HL-60/S4 treated with retinoic acid at 250 ng/mL for 4 days and 3 days (cell line): Measurements from ENCODE around the gene YEATS4.
"Not testable (repeated sequence)": the region's sequence is repeated elsewhere in the genome, so short reads cannot be mapped to it uniquely, and the experiment has no call there.

Experiments
- in situ Hi-C: fragments of 300-500 bp; cut with MboI; formaldehyde crosslinking; loops from 2 replicates; pipeline ENCODE4 v1.7.0; 2022; ENCODE audit warnings: low sequenced_read_pairs

Gene YEATS4

DNA sequence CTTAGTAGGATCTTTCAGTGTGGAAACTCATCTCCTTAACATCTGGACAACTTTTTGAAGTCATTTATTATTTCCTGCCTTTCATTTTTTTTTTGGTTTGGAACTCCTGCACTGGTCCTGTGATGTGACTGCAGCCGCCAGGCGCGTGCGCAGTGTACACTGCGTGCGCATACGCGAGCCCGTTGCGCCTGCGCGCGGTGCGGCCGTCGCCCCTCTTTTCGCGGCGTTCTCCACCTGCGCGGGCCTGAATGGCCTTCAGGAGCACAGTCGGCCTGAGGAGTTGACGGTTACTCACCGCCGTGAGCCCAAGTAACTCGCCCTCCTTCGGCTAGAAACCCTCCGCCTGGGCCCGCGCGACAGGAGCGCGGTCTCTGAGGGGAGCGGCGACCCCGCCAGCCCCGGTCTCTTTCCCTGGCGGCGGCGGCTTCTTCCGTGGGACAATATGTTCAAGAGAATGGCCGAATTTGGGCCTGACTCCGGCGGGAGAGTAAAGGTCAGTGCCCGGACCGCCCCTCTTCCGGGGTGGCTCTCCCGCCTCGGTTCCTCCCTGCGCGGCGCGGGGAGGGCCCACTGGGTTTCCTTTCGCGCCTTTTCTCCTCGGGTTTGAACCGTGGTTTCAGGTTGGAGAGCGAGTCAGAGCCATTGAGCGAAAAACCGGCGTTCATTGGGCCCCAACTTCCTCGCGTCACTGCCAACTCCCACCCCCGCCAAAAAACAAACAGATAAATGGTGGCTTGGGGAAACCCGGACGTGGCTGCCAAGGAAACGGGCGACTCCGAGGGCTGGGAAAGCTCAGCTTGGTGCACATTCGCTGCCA, at the start of gene YEATS4:
YEATS4 (plus strand) TSS at position 213 of the 817 bp plus-strand sequence; CDS start at position 443, 230 bp downstream.
- in situ Hi-C loops, result no loop called here

DNA sequence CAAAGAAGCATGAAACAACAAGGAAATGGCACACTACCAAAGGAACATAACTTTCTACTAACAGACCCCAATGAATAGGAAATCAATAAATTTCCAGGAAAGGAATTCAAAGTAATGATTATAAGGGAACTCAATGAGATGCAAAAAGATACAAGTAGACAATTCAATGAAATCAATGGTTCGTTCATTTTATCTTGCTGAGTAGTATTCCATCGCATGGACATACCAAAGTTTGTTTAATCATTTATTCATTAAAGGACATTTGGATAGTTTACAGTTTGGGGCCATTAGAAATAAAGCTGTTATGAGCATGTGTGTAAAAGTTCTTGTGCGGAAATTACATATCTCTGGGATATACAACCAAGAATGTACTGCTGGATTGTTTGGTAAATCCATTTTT, 46.3 kb upstream of the YEATS4 start:
- in situ Hi-C loops, result no loop called here

DNA sequence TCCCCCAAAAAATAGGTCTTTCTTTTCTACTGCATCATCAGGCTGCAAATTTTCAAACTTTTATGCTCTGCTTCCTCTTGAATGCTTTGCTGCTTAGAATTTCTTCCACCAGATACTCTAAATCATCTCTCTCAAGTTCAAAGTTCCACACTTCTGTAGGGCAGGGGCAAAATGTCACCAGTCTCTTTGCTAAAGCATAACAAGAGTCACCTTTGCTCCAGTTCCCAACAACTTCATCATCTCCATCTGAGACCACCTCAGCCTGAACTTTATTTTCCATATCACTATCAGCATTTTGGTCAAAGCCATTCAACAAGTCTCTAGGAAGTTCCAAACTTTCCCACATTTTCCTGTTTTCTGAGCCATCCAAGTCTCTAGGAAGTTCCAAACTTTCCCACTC, 42.8 kb upstream of the YEATS4 start:
- in situ Hi-C loops, result not testable (repeated sequence)

DNA sequence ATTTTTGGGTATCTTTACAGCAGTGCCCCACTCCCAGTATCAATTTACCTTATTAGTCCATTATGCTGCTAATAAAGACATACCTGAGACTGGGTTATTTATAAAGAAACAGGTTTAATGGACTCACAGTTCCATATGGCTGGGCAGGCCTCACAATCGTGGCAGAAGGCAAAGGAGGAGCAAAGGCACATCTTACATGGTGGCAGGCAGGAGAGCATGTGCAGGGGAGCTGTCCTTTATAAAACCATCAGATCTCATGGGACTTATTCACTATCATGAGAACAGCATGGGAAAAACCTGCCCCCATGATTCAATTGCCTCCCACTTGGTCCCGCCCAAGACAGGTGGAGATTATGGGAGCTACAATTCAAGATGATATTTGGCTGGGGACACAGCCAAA, 42.3 kb upstream of the YEATS4 start:
- in situ Hi-C loops, result not testable (repeated sequence)

DNA sequence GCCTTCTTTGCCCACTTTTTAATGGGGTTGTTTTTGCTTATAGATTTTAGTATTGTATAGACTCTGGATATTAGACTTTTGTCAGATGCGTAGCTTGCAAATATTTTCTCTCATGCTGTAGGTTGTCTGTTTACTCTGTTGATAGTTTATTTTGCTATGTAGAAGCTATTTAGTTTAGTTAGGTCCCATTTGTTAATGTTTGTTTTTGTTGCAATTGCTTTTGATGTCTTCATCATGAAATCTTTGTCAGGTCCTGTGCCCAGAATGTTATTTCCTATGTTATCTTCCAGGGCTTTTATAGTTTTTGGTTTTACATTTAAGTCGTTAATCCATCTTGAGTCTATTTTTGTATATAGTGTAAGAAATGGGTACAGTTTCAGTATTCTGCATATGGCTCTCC, 41.3 kb upstream of the YEATS4 start:
- in situ Hi-C loops, result no loop called here

DNA sequence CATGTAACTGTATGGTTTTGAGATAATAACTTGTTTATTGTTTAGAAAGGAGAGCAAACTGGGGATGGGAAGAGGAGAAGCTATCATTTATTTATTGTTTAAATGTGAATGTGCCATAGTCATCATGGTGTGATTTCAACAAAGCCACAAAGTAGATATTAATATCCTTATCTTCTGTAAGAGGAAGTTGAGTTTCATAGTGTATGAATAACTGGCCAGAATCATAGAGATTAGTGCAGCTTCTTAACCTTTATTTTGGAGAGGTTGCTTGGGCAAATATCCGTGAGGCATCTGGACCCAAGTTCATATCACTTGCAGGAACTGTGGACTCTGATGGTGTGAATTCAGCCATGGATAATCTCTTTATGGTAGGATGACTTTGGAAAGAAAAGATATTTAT, 38.2 kb upstream of the YEATS4 start:
- in situ Hi-C loops, result no loop called here

DNA sequence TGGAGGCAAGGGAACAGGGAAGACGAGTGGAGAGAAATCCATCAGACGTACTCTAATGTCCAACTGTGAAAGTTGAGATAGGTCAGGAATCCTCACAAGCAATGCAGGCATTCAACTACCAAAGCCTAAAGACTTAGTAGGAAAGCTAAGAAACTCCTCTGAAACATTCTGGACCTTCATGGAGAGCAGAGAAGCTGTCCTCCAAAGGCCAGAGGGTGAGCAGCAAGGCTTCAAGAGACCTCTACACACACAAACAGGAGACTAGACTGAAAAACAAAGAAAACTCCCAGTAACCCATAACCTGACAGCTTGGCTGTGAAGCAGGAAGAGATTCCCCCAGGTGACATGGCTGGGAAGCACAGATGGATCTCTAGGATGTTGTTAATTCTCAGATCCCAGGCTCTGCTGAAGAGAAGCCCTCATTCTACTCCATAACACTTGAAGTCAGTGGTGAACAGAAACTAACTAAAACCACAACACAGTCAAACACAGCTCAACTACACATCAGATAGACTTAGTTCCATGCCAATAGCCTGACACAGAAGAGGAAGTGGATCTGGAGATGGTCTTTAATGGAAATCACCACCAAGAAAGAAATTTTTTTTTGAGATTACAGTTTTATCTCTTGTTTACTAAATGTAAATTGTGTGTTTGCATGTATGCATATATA, 34.6 kb upstream of the YEATS4 start:
- in situ Hi-C loops, result no loop called here

DNA sequence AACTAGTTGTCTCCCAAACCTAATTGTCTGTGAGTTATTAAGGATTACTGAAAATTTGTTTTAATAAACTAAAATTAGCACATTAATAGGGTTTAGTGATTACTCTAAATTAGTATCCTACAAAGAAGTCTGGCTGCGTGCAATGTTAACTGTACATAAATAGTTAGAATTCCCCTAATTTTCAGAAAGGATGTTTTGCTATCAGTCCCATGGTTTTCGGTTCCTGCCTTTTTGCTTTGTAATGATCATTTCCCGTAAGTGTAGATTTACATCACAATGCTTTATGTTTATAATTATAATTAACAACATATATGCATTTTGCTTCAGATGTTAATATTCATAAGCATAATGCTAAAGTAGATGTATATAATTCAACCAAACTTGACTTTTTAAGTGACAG, 31.1 kb upstream of the YEATS4 start:
- in situ Hi-C loops, result no loop called here

DNA sequence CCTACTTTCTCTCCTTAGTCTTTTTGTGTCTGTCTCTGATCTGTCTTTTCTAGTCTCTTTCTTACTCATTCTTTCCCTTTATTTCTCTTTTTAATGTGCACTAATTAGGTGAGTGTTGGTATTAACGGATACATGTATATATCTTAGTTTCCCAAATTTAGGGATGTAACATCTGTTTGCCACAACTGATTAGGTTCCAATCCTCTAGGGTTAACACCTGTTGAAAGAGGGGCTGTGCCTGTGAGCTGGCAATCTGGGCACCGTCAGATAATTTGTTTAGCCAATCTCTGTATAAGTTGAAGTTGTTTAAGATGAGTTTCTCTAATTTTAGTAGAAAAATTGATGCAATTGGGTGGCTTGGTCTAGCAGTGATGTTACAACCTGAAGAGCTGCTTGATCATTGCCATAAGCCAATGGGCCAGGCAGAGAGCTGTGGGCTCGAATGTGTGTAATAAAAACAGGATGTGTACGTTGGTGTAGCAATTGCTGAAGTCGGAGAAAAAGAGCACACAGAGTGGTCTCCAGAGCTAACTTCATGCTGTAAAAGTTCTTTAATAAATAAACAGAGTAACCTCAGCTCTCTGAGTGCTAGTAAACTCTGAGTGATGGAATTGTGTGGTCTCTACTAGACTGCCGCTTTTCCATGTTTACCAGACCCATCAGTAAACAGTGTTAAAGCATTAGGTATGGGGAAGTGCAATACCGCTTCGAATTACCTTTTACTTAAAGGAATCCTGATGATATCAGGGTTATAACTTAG, 29.7 kb upstream of the YEATS4 start:
- in situ Hi-C loops, result no loop called here

DNA sequence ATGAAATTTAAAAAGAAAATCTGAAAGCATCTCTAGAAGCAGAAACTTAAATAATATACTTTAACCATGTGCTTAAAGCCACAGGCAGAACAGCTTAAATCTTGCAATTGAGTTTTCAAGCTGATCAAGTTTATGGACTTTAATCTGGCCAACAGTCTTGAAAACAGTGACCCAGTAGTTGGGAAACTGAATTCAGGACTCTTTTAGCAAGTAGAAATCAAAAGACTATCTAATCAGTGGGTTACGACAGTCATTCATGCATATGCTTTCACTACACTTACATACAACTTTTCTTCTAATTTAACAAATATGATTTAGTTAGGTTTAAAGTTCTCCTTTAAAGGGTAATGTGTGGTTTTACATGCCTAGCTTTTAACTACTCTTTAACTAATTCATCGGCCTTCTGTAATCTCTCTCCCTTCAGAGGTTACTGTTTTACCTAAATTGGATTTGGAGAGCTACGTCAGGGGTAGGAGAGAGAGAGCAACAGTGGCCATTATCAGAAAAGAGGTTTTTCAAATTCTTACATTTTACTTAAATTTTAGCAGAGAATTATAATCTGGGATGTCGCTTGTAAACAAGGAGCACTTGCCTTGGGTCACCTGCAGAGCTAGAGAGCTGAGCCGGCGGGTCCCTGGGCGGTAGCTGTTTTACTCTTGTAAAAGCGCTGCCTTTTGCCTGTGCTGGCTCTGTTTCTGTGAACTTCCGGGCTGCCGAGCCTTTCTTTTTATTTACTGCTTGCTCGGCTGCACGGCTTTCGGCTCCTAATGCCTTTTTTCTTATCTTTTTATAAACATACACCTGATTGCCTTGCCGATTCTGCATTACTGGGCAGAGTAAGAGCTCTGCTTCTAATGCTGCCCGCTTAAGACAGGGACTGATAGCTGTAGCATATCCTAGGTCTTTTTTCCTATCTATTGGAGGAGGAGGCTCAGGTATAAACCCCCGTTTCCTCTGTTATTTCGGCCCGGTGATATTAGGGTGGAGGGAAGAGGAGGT, 28.8 kb upstream of the YEATS4 start:
- in situ Hi-C loops, result no loop called here

DNA sequence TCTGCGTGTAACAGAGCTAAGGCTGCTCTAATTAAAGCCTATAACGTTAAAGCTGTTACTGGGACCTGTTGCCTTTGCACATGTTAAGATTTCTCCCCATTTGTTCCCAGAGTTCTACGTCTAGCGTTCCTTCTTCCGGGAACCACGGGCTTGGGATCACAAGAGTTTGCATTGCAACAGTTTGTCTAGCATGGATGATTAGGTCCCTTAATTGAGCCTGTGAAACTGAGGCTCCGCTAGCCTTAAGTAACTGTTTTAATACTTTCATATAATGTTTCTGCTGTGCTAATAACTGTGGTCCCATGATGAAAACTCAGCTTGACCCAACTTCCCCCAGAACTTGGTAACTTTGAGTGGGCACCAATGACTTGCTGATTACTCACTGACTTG, 28.0 kb upstream of the YEATS4 start:
- in situ Hi-C loops, result no loop called here

DNA sequence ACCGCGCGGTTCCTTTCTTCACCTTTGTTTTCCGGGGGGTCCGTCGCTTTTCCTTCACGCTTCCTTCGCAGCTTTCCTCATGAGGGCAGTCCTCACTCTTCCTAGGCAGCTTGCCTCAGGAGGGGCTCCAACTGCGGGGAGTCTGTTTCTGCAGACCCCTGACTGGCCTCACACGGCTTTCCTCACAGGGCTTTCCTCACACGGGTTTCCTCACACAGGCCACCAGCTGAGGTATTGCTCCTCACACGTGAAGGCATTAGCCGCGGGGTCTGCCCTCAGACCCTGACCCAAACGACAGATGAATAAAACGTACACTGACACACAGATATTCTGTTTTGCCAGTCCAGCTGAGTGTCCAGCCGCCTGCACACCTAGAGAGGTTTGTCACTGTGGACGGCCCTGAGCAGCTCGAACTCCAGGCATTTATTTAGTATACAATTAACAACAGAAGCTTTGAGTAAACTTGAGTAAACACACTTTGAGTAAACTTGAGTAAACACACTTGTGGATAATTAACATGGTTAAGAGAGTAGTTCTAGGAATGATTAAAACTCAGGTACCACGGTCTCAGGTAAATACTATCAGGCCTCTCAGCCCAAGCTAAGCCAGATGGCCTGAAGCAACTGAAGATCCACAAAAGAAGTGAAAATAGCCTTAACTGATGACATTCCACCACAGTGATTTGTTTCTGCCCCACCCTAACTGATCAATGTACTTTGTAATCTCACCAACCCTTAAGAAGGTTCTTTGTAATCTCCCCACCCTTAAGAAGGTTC, 27.4 kb upstream of the YEATS4 start:
- in situ Hi-C loops, result no loop called here

DNA sequence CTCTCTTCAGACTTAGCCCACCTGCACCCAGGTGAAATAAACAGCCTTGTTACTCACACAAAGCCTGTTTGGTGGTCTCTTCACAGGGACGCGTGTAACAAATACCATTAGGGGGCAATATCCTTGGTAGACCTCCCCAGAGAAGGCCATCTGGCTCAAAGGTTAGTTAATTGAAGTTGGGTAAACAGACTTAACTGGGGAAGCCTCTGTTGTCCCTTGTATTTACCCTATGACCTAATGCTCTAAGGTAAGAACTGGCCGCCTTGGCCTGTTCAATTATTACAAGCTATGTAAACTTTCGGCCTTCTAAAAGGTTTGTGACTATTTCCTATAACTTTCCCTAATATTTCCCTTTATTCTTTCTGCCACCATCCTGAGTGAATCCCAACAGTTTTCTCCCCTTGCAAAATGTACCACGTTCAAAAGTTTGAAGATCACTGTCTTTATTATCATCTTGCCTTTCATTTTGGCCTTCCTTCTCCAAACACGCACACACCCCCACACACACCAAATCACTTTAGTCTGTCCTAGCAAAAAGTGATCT, 26.7 kb upstream of the YEATS4 start:
- in situ Hi-C loops, result no loop called here

DNA sequence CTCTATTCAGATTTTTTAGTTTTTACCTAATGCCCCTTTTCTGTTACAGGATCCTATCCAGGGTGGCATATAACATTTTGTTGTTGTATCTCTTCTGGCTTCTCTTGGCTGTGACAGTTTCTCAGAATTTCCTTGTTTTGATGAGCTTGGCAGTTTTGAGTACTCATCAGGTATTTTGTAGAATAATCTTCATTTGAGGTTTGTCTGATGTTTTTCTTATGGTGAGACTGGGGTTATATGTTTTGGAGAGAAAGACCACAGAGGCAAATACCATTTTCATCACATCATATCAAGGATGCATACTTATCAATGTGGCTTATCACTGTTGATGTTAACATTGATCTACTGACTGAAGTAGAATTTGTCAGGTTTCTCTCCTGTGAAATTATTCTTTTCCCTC, 25.4 kb upstream of the YEATS4 start:
- in situ Hi-C loops, result no loop called here

DNA sequence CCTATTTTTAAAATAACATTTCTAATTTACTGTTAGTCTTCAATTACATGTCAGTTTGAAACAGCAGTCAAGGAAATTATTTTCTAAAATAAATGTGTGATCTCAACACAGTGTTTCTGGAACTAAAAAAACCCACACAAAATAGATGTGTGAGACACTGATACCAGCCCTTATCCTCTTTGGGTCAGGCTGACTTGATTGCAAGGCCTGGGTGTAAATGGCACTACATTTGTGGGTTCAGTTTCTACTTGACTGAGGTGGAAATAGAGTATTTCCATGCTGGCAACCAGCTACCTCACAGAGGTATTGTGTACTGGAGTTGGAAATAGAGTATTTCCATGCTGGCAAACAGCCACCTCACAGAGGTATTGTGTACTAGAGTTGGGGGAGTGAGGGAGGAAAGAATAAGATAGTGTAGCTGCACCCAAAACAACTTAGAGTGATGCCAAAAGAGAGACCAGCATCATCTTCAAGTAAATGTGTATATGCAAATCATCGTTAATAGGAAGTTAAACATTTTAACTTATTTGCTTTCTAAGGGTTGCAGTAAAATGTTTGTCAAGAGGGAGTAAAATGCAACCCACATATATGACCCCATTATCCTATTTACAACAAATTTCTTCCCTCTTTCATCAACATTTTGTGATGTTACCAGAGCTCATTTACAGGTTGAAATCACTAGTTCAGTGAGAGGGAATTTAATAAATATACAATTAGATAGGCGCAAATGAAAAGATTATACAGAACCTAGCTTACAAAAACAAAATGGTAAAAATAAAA, 22.0 kb upstream of the YEATS4 start:
- in situ Hi-C loops, result no loop called here

DNA sequence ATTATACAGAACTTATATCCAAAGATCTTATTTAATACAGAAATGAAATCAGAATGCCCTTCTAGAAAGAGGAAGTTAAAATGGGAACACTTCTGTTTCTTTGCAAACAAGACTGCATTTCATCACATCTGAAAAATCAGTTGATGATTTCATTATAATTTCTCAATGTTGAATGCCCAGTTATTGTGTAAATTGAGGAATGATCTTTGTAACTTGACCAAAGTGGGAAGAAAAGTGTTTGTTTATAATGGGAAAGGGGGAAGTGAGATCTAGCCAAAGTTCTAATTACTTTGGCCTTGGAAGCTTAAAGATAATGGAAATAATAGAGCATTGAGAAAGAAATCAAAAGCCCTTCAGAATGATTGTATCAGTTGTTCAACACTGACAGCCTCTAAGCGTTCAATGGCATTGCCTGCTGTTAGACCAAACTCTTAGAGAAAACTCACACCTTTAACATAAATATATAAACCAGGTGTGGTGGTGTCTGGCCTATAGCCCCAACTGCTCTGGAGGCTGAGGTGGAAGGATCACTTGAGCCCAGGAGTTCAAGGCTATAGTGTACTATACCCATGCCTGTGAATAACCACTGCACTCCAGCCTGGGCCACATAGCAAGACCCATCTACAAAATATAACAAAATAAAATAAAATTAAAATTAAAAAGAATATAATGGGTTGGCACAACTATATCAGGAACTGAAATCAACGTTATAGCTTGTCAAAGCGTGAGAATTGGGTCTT, 21.3 kb upstream of the YEATS4 start:
- in situ Hi-C loops, result no loop called here

DNA sequence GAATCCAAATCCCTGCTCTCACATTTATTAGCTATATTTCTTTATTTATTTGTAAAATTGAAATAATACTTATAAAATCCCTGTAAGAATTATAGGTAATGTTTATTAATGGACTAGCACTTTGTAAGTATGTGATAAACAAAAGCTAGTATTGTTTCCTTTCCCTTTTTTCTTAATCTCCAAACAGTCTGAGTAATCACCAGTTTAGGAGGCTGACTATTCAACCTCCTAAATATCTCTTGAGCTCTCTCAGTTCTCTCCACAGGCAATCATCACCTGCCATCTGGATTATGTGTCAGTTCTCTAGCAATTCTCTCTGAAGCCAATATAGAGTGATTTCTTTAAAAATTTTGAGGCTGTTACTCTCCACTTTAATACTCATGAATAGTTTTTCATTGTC, 20.6 kb upstream of the YEATS4 start:
- in situ Hi-C loops, result no loop called here

DNA sequence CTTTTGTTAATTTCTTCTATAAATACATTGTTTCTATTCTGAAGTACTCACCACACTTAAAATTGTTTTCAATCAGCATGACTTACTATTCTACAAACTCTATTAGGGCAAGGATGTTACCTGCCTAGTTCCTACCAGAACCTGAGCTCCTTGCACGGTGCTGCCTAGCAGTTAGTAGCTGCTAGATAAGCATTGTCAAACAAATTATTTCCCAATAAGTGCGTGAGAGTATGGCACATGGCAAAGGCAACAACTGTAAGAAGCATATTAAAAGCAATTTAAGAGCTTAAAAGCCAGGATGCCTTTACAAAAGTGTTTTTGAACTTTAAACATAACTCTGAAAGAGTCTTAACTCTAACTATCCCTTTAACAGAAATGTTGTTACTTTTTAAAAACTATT, 19.5 kb upstream of the YEATS4 start:
- in situ Hi-C loops, result no loop called here
